MM.1S (cell line): ENCODE data around the gene LINGO4.

Experiments
- EZH2 ChIP-seq: fragments of 300-600 bp; sonication (generic); optimal IDR thresholded peaks from 2 replicates; pipeline ENCODE3; 2017; ENCODE audit warnings: low read depth, mild to moderate bottlenecking, antibody characterized with exemption, low read length, mixed read lengths
- EZH2phosphoT487 ChIP-seq: fragments of 300-600 bp; sonication (generic); IDR thresholded peaks from 2 replicates; pipeline ENCODE4 v1.6.1; 2018; ENCODE audit warnings: antibody characterized with exemption, low read length
- TF ChIP-seq, protein P1 (sequence below): fragments of 300-600 bp; sonication (generic); IDR thresholded peaks from 2 replicates; pipeline ENCODE4 v1.5.1; 2016; ENCODE audit warnings: antibody characterized with exemption, low read length, mixed read lengths

DNA sequence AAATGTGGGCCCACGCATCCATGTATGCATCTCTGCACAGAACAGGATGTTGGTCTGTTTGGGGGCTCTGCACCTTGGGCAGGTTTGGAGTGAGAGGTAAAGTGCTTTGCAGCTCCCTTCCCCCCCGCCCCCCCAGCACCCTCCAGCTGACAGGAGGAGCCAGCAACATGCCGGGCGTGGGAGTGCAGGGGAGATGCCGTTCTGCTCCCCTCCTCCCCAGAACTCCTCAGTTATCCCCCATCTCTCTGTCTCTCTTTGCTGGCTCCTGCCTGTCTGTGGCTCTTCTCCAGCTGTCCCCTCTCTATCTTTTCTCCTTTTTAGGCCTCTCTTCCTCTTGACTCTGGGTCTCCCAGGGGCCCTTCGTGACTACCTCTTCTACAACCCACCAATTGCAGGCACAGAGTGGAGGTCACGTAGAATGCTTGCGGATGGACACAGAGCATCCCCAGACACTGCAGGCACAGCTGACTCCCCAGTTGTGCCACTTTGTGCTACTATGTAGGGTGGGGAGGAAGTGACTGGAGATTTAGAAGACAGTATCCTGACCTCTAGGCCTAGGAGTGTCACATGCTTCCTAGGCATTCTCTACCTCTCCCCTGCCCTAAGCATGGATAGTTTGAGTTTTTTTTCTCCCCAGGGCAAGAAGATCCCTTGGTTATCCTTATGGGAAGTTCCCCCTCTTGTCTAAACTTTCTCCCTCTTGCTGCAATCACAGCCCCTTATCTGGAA, 28.1 kb upstream of the LINGO4 start:
- TF ChIP-seq EZH2phosphoT487 = no peak
- TF ChIP-seq, protein P1, sequence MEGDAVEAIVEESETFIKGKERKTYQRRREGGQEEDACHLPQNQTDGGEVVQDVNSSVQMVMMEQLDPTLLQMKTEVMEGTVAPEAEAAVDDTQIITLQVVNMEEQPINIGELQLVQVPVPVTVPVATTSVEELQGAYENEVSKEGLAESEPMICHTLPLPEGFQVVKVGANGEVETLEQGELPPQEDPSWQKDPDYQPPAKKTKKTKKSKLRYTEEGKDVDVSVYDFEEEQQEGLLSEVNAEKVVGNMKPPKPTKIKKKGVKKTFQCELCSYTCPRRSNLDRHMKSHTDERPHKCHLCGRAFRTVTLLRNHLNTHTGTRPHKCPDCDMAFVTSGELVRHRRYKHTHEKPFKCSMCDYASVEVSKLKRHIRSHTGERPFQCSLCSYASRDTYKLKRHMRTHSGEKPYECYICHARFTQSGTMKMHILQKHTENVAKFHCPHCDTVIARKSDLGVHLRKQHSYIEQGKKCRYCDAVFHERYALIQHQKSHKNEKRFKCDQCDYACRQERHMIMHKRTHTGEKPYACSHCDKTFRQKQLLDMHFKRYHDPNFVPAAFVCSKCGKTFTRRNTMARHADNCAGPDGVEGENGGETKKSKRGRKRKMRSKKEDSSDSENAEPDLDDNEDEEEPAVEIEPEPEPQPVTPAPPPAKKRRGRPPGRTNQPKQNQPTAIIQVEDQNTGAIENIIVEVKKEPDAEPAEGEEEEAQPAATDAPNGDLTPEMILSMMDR = no peak
- TF ChIP-seq EZH2 = no peak
